H1 (cell line): ENCODE measurements around the gene CYSRT1. TPM values are rescaled to one million over a fixed set of nuclear protein-coding genes. Genes with fewer than 3 reads are reported as not detected.

Experiments used
- CTCF ChIA-PET: fragments of 300-600 bp; sonication (Branson Sonifier 250); formaldehyde crosslinking; loops from one replicate; lab custom pipeline; 2021; ENCODE audit not compliant: partially characterized antibody; lab: Charles Lee
- POLR2A ChIA-PET: fragments of 300-600 bp; sonication (Branson Sonifier 250); formaldehyde crosslinking; loops from one replicate; lab custom pipeline; 2021; ENCODE audit warnings: inconsistent platforms; ENCODE audit not compliant: partially characterized antibody; lab: Charles Lee
- DNase-seq, 2 experiments: peaks; one replicate each; pipeline versions ENCODE4 v3.0.0 to v3.0.0-alpha.2; 2010 to 2022; ENCODE audit warnings: low spot score in 2 of 2, low read depth in 1 of 2, mixed read lengths in 1 of 2
- FAIRE-seq: peaks from 2 replicates; lab custom pipeline; 2011; peaks lifted over from hg19 to GRCh38; lab: Jason Lieb, UNC
- H2AFZ ChIP-seq: 2 replicates; pipeline ENCODE4 v1.8.1; 2012; ENCODE audit warnings: low read length, inconsistent platforms
- H2AK5ac ChIP-seq: 2 replicates; pipeline ENCODE4 v1.6.1; 2013; ENCODE audit warnings: low read depth, low read length
- H2BK120ac ChIP-seq: replicated peaks from 2 replicates; pipeline ENCODE3; 2013; ENCODE audit warnings: low read depth, low read length, inconsistent platforms
- H2BK12ac ChIP-seq: 2 replicates; pipeline ENCODE4 v1.6.1; 2013; ENCODE audit warnings: low read depth, low read length
- H2BK15ac ChIP-seq: 2 replicates; pipeline ENCODE4 v1.6.1; 2013; ENCODE audit warnings: low read length
- H2BK20ac ChIP-seq: 2 replicates; pipeline ENCODE4 v1.6.1; 2013; ENCODE audit warnings: low read length
- H2BK5ac ChIP-seq: 2 replicates; pipeline ENCODE4 v1.6.1; 2013; ENCODE audit warnings: low read depth, low read length
- H3K14ac ChIP-seq: 2 replicates; pipeline ENCODE4 v1.6.1; 2013; ENCODE audit warnings: inconsistent platforms; ENCODE audit not compliant: insufficient read length
- H3K18ac ChIP-seq: 2 replicates; pipeline ENCODE4 v1.6.1; 2013; ENCODE audit warnings: low read length; ENCODE audit errors: extremely low read depth
- H3K23ac ChIP-seq: 2 replicates; pipeline ENCODE4 v1.6.1; 2013; ENCODE audit warnings: inconsistent platforms; ENCODE audit not compliant: insufficient read length
- H3K23me2 ChIP-seq: 2 replicates; pipeline ENCODE4 v1.6.1; 2013; ENCODE audit warnings: low read depth, low read length
- H3K27ac ChIP-seq: 2 replicates; pipeline ENCODE4 v1.6.1; 2011; ENCODE audit warnings: low read depth, low read length, inconsistent platforms
- H3K27me3 ChIP-seq, 4 experiments: replicated peaks in 1 of 4; 1 replicate in 1 of 4; 2 replicates in 3 of 4; pipeline versions ENCODE4 v1.6.1 to v1.8.1; 2011 to 2013; ENCODE audit warnings: low read length in 3 of 4, mild to moderate bottlenecking in 3 of 4, inconsistent platforms in 2 of 4, mixed read lengths in 2 of 4, moderate library complexity in 1 of 4; ENCODE audit not compliant: control insufficient read depth in 3 of 4, insufficient read depth in 3 of 4; ENCODE audit errors: extremely low read depth in 1 of 4
- H3K36me3 ChIP-seq, 4 experiments: 2 replicates each; pipeline versions ENCODE4 v1.6.1 to v1.8.1; 2011 to 2013; ENCODE audit warnings: mild to moderate bottlenecking in 4 of 4, low read length in 3 of 4, moderate library complexity in 2 of 4, control low read depth in 1 of 4, inconsistent platforms in 1 of 4; ENCODE audit not compliant: insufficient read depth in 4 of 4, control insufficient read depth in 2 of 4
- H3K4ac ChIP-seq: replicated peaks from 2 replicates; pipeline ENCODE3; 2013; ENCODE audit warnings: low read length, low read depth, mixed read lengths, inconsistent platforms; ENCODE audit not compliant: insufficient read length
- H3K4me1 ChIP-seq, 4 experiments: replicated peaks in 1 of 4; 1 replicate in 1 of 4; 2 replicates in 3 of 4; pipeline versions ENCODE4 v1.6.1 to v1.8.1; 2011 to 2013; ENCODE audit warnings: low read length in 3 of 4, inconsistent platforms in 2 of 4, mixed read lengths in 1 of 4; ENCODE audit not compliant: insufficient read depth in 4 of 4, control insufficient read depth in 3 of 4
- H3K4me2 ChIP-seq, 2 experiments: 2 replicates each; pipeline versions ENCODE4 v1.6.1 to v1.8.1; 2011 to 2013; ENCODE audit warnings: low read depth in 2 of 2, low read length in 2 of 2, control low read depth in 1 of 2, inconsistent platforms in 1 of 2, mild to moderate bottlenecking in 1 of 2; ENCODE audit not compliant: insufficient read depth in 1 of 2
- H3K4me3 ChIP-seq, 4 experiments: fragments of 200-600, 300-600 bp in 1 of 4; sonication (generic), shearing (Covaris generic), sonication (Bioruptor Twin) in 1 of 4; 2 replicates each; pipeline versions ENCODE4 v1.5.1 to v1.8.1; 2011 to 2016; ENCODE audit warnings: low read length in 4 of 4, low read depth in 3 of 4, control low read depth in 2 of 4, inconsistent platforms in 2 of 4, mild to moderate bottlenecking in 2 of 4, mixed read lengths in 1 of 4, moderate library complexity in 1 of 4; ENCODE audit not compliant: insufficient read depth in 2 of 4; ENCODE audit errors: extremely low read depth in 1 of 4
- H3K56ac ChIP-seq: replicated peaks from 2 replicates; pipeline ENCODE3; 2013; ENCODE audit warnings: low read depth, mild to moderate bottlenecking, mixed read lengths, low read length, inconsistent platforms; ENCODE audit not compliant: insufficient read length
- H3K79me1 ChIP-seq: 2 replicates; pipeline ENCODE4 v1.6.1; 2013; ENCODE audit warnings: low read depth, low read length, control low read depth
- H3K79me2 ChIP-seq, 2 experiments: 2 replicates each; pipeline versions ENCODE4 v1.6.1 to v1.8.1; 2012 to 2013; ENCODE audit warnings: low read length in 2 of 2, mild to moderate bottlenecking in 2 of 2, inconsistent platforms in 1 of 2; ENCODE audit not compliant: insufficient read depth in 2 of 2, control insufficient read depth in 1 of 2
- H3K9ac ChIP-seq, 4 experiments: replicated peaks in 1 of 4; 1 replicate in 1 of 4; 2 replicates in 3 of 4; pipeline versions ENCODE4 v1.6.1 to v1.8.1; 2011 to 2013; ENCODE audit warnings: low read depth in 3 of 4, low read length in 3 of 4, control low read depth in 2 of 4, mild to moderate bottlenecking in 2 of 4, moderate library complexity in 2 of 4, inconsistent platforms in 1 of 4; ENCODE audit errors: extremely low read depth in 1 of 4
- H3K9me3 ChIP-seq, 2 experiments: 2 replicates each; pipeline versions ENCODE4 v1.6.1 to v1.8.1; 2012 to 2013; ENCODE audit warnings: mild to moderate bottlenecking in 2 of 2, moderate library complexity in 2 of 2, control low read depth in 1 of 2, inconsistent platforms in 1 of 2, low read depth in 1 of 2, low read length in 1 of 2, mixed read lengths in 1 of 2; ENCODE audit not compliant: insufficient read depth in 2 of 2
- H4K20me1 ChIP-seq, 2 experiments: replicated peaks in 1 of 2; 2 replicates each; pipeline versions ENCODE3 to v1.8.1; 2011 to 2013; ENCODE audit warnings: inconsistent platforms in 2 of 2, low read length in 2 of 2, mild to moderate bottlenecking in 1 of 2; ENCODE audit not compliant: insufficient read depth in 2 of 2, control insufficient read depth in 1 of 2
- H4K5ac ChIP-seq: 2 replicates; pipeline ENCODE4 v1.6.1; 2013; ENCODE audit warnings: low read length, low read depth, mixed read lengths, inconsistent platforms; ENCODE audit not compliant: insufficient read length
- H4K8ac ChIP-seq: 2 replicates; pipeline ENCODE4 v1.8.0; 2013; ENCODE audit warnings: mild to moderate bottlenecking, moderate library complexity, low read length, inconsistent platforms; ENCODE audit not compliant: insufficient read depth; ENCODE audit errors: extremely low read depth
- H4K91ac ChIP-seq: replicated peaks from 2 replicates; pipeline ENCODE3; 2013; ENCODE audit warnings: low read length, mixed read lengths, inconsistent platforms; ENCODE audit not compliant: insufficient read length
- ATF3 ChIP-seq: IDR thresholded peaks from 2 replicates; pipeline ENCODE4 v1.6.1; 2011; ENCODE audit warnings: low read depth, mild to moderate bottlenecking, low read length; ENCODE audit not compliant: insufficient read depth
- BCL11A ChIP-seq, 2 experiments: IDR thresholded peaks; one replicate each; pipeline ENCODE4 v1.6.1; 2011; ENCODE audit warnings: low read depth in 2 of 2, low read length in 2 of 2, mild to moderate bottlenecking in 2 of 2
- CBX8 ChIP-seq: fragments of 300-800, 300-1000 bp; sonication (generic); IDR thresholded peaks from 2 replicates; pipeline ENCODE4 v1.7.1; 2016; ENCODE audit warnings: low read depth, low read length, borderline replicate concordance
- CTBP2 ChIP-seq: IDR thresholded peaks from 2 replicates; pipeline ENCODE4 v1.7.0; 2011; ENCODE audit warnings: borderline replicate concordance, mild to moderate bottlenecking, moderate library complexity, mixed read lengths, low read length; ENCODE audit not compliant: insufficient read depth, insufficient read length
- CTCF ChIP-seq, 3 experiments: IDR thresholded peaks; 1 replicate in 2 of 3; 2 replicates in 1 of 3; pipeline versions ENCODE4 v1.5.1 to v1.6.1; 2011; ENCODE audit warnings: low read length in 3 of 3, mild to moderate bottlenecking in 3 of 3, inconsistent platforms in 2 of 3, low read depth in 1 of 3, moderate library complexity in 1 of 3; ENCODE audit not compliant: insufficient read depth in 1 of 3; ENCODE audit errors: control extremely low read depth in 1 of 3
- KDM4A ChIP-seq: IDR thresholded peaks from one replicate; pipeline ENCODE4 v1.7.1; 2012; ENCODE audit warnings: low read depth, mild to moderate bottlenecking, moderate library complexity, low read length, inconsistent platforms; ENCODE audit not compliant: severe bottlenecking
- POLR2AphosphoS5 ChIP-seq: IDR thresholded peaks from 2 replicates; pipeline ENCODE4 v1.6.1; 2011; ENCODE audit warnings: low read depth, low read length
- SIRT6 ChIP-seq: IDR thresholded peaks from one replicate; pipeline ENCODE4 v1.7.1; 2012; ENCODE audit warnings: low read length, inconsistent platforms
- ZNF274 ChIP-seq: IDR thresholded peaks from 2 replicates; pipeline ENCODE4 v1.7.0; 2012; ENCODE audit warnings: low read length, borderline replicate concordance; ENCODE audit errors: extremely low read depth
- WGBS, 2 experiments: shearing (Covaris generic) in 1 of 2; methylation state at CpG; one replicate each; pipeline versions ENCODE4 v1.1.6 to v1.1.7; 2013 to 2015; ENCODE audit warnings: low lambda C conversion rate in 2 of 2, mixed read lengths in 2 of 2, inconsistent platforms in 1 of 2, low coverage in 1 of 2, missing lambda C conversion rate in 1 of 2; ENCODE audit not compliant: insufficient replicate concordance in 2 of 2, insufficient coverage in 1 of 2, insufficient read length in 1 of 2; ENCODE audit errors: extremely low coverage in 1 of 2, missing lambda C conversion rate in 1 of 2; 5-methylcytosine and 5-hydroxymethylcytosine counted together
- polyA plus RNA-seq, 7 experiments: library from polyadenylated mRNA; depleted of rRNA in 3 of 7; stranded (reverse) in 5 of 7; unstranded in 2 of 7; fragments of >200 nt in 5 of 7; fragments of 200-250 nt in 2 of 7; gene quantifications; 1 replicate in 5 of 7; 2 replicates in 1 of 7; 4 replicates in 1 of 7; pipeline versions ENCODE4 v1.2.1 to v1.2.3, GENCODE V29; 2011 to 2013; ENCODE audit warnings: missing spikeins in 2 of 7, mixed read lengths in 2 of 7
- total RNA-seq: library from RNA; stranded (reverse); fragmentation: NEBNext Ultra II Directional; extraction: Animal tissue kit (Norgen Biotek cat#: 25700); gene quantifications from 2 replicates; pipeline ENCODE4 v1.2.1, GENCODE V29; 2021

Gene CYSRT1
- total and polyA plus RNA-seq, 2 of the 8 experiments (the other 6 are each of a cell fraction or from before 2014, with no cell fraction given): 1.0 to 6.5 TPM

- Histone ChIP-seq H3K4me3 (no peak overlapping the region), H3K36me3 (peaks cover 6 to 37% (median 20%) of the 10 kb centered on the region in 4 experiments), H2AFZ (no peak overlapping the region), H3K14ac (no peak overlapping the region), H2BK15ac (no peak overlapping the region), H4K5ac (no peak overlapping the region), H2AK5ac (no peak overlapping the region), H2BK20ac (0 out of 2 replicates have a peak overlapping the region, but pooled peaks have one; percentile 32), H3K4me1 (no peaks in the 10 kb centered on the region), H3K4me2 (no peak overlapping the region), H3K23me2 (no peaks in the 10 kb centered on the region), H4K8ac (peak overlapping the region; percentile 25; the same call in 1 of the 2 replicates), H3K27me3 (no peaks in the 10 kb centered on the region), H3K4ac (no peak overlapping the region), H3K79me2 (no peaks in the 10 kb centered on the region), H3K9me3 (no peaks in the 10 kb centered on the region), H2BK5ac (no peak overlapping the region), H2BK12ac (no peak overlapping the region), H3K18ac (no peak overlapping the region), H2BK120ac (no peak overlapping the region), H3K27ac (no peak overlapping the region), H3K56ac (no peak overlapping the region), H4K20me1 (peaks cover 0 to 10% of the 10 kb centered on the region in 2 experiments), H4K91ac (no peak overlapping the region), H3K23ac (no peak overlapping the region), H3K79me1 (no peaks in the 10 kb centered on the region), H3K9ac (no peak overlapping the region)
- CTCF ChIA-PET: interaction anchor here (1.7 to 2.6 kb wide), 4 partner anchors 8 to 29 kb away, joined by 4 to 11 read pairs (median 6); no protein-coding TSS in a partner anchor
- FAIRE-seq: no peak
- WGBS, 2 experiments: 91% methylated on average over 25 of the region's 29 CpGs; no CpG with 5 or more reads in 1 of the 2 experiments
- DNase-seq: no peak
- POLR2A ChIA-PET: interaction anchor here (1.2 to 69.9 kb wide), 3 partner anchors 9 to 136 kb away, joined by 3 to 1462 read pairs (median 1462); partner anchors contain the start of genes CYSRT1, NDOR1, NELFB and RNF208
- TF ChIP-seq KDM4A (no peak), CTCF (IDR thresholded peaks at IDR 0.05; ENCODE audit: control extremely low read depth in 1 of 3, insufficient read depth in 1 of 3, low read depth in 1 of 3, low read length in 3 of 3) (no peak), CBX8 (no peak), ATF3 (no peak), CTBP2 (no peak), POLR2AphosphoS5 (no peak), SIRT6 (no peak), ZNF274 (no peak), BCL11A (IDR thresholded peaks at IDR 0.05; ENCODE audit: low read depth in 2 of 2, low read length in 2 of 2) (no peak)
Observed at GRCh38 chr9:137265496-137266161, 40.7 kb downstream of the CYSRT1 start.
